Measurements from ENCODE around the gene AGTRAP.

AGTRAP gene

GRCh38 chr1:11735854-11736745, at the start of gene AGTRAP:
Gene AGTRAP, plus strand, starts transcription at chr1:11736136. Its CDS starts 73 bp downstream, at chr1:11736209.
- H3K4me3 ChIP-seq (ENCODE audit: low read depth, low read length): peak within 1 kb of the TSS; percentile 89
- CTCF ChIA-PET: interaction anchor here (1.0 to 4.8 kb wide), 7 partner anchors 16 to 698 kb away, joined by 3 to 21 read pairs (median 4); partner anchors contain the start of gene FBXO6
- DNase-seq (ENCODE audit: low read depth, low spot score): no peak
- TF ChIP-seq CTCF (IDR thresholded peaks at IDR 0.05; ENCODE audit: insufficient read depth, low read length, missing control alignments): peak; percentile 21
- POLR2A ChIA-PET: interaction anchor here (0.6 to 1.8 kb wide), 4 partner anchors 51 to 500 kb away, joined by 3 to 5 read pairs (median 5); partner anchors contain the start of genes CLCN6 and MTHFR

- no peak overlapping the region for H3K4me3 ChIP-seq (ENCODE audit: low read depth, low read length)
- CTCF ChIA-PET: no interaction called here
- DNase-seq (ENCODE audit: low read depth, low spot score): no peak
- POLR2A ChIA-PET: no interaction called here
- TF ChIP-seq CTCF (IDR thresholded peaks at IDR 0.05; ENCODE audit: insufficient read depth, low read length, missing control alignments): no peak
Measured at GRCh38 chr1:11688506-11688905, 47.4 kb upstream of the AGTRAP start.

- H3K4me3 ChIP-seq (ENCODE audit: low read depth, low read length): no peak overlapping the region
- POLR2A ChIA-PET: no interaction called here
- TF ChIP-seq CTCF (IDR thresholded peaks at IDR 0.05; ENCODE audit: insufficient read depth, low read length, missing control alignments): no peak
- CTCF ChIA-PET: interaction anchor here (1.0 to 1.7 kb wide), 3 partner anchors 9 to 29 kb away, joined by 3 to 9 read pairs (median 5); partner anchors contain the start of gene MAD2L2
- DNase-seq (ENCODE audit: low read depth, low spot score): no peak
Measured at GRCh38 chr1:11690397-11691301, 45.3 kb upstream of the AGTRAP start.

- no peak for TF ChIP-seq CTCF (IDR thresholded peaks at IDR 0.05; ENCODE audit: insufficient read depth, low read length, missing control alignments)
- CTCF ChIA-PET: interaction anchor here (1.1 to 1.7 kb wide), 2 partner anchors 10 to 27 kb away, joined by 3 to 9 read pairs; partner anchors contain the start of gene MAD2L2
- POLR2A ChIA-PET: no interaction called here
- no peak within 1 kb of the TSS for H3K4me3 ChIP-seq (ENCODE audit: low read depth, low read length)
- no peak for DNase-seq (ENCODE audit: low read depth, low spot score)
Measured at GRCh38 chr1:11691302-11691914, 44.5 kb upstream of the AGTRAP start, which contains the start of gene DRAXIN. Gene DRAXIN, plus strand, starts transcription at chr1:11691710. Its CDS starts 14,549 bp downstream, at chr1:11706259.

- POLR2A ChIA-PET: interaction anchor here (0.7 kb wide), 1 partner anchor 111 kb away, joined by 3 read pairs; no protein-coding TSS in a partner anchor
- TF ChIP-seq CTCF (IDR thresholded peaks at IDR 0.05; ENCODE audit: insufficient read depth, low read length, missing control alignments): no peak
- DNase-seq (ENCODE audit: low read depth, low spot score): no peak
- CTCF ChIA-PET: no interaction called here
- H3K4me3 ChIP-seq (ENCODE audit: low read depth, low read length): no peak overlapping the region
Measured at GRCh38 chr1:11691928-11692711, 43.8 kb upstream of the AGTRAP start.

Data from AG04449 (cell line).